HepG2 (cell line): ENCODE results near the gene PSMG3.

Experiments used
- ATAD3A ChIP-seq: sonication (generic); formaldehyde crosslinking; IDR thresholded peaks from 2 replicates; pipeline ENCODE4 v1.4.0; 2020; ENCODE audit warnings: missing genetic modification reagents
- BCLAF1 ChIP-seq: fragments of 450-650 bp; IDR thresholded peaks from 2 replicates; pipeline ENCODE4 v1.6.1; 2017; ENCODE audit warnings: mild to moderate bottlenecking
- CTCF ChIP-seq: sonication (generic); formaldehyde crosslinking; IDR thresholded peaks from 2 replicates; pipeline ENCODE4 v1.5.0; 2020; ENCODE audit warnings: mild to moderate bottlenecking, missing genetic modification reagents, moderate library complexity
- E2F1 ChIP-seq: sonication (generic); formaldehyde crosslinking; IDR thresholded peaks from 2 replicates; pipeline ENCODE4 v1.5.0; 2020; ENCODE audit warnings: missing genetic modification reagents
- ELF4 ChIP-seq: sonication (generic); formaldehyde crosslinking; IDR thresholded peaks from 2 replicates; pipeline ENCODE4 v1.5.0; 2020; ENCODE audit warnings: missing genetic modification reagents, mild to moderate bottlenecking, moderate library complexity, borderline replicate concordance
- FOSL1 ChIP-seq: sonication (generic); formaldehyde crosslinking; IDR thresholded peaks from 2 replicates; pipeline ENCODE4 v1.9.0; 2021; ENCODE audit warnings: missing genetic modification reagents, borderline replicate concordance
- POLR2AphosphoS5 ChIP-seq: IDR thresholded peaks from 2 replicates; pipeline ENCODE4 v1.6.1; 2012; ENCODE audit warnings: low read depth, low read length
- RXRA ChIP-seq: sonication (generic); formaldehyde crosslinking; IDR thresholded peaks from 2 replicates; pipeline ENCODE4 v1.5.1; 2020; ENCODE audit warnings: missing genetic modification reagents
- ZNF232 ChIP-seq: sonication (generic); formaldehyde crosslinking; IDR thresholded peaks from 2 replicates; pipeline ENCODE4 v1.4.0; 2020; ENCODE audit warnings: missing genetic modification reagents, borderline replicate concordance
- ZNF280D ChIP-seq: sonication (generic); formaldehyde crosslinking; IDR thresholded peaks from 2 replicates; pipeline ENCODE4 v1.5.1; 2020; ENCODE audit warnings: mild to moderate bottlenecking, missing genetic modification reagents
- ZNF660 ChIP-seq: sonication (generic); formaldehyde crosslinking; IDR thresholded peaks from 2 replicates; pipeline ENCODE4 v1.5.1; 2020; ENCODE audit warnings: mild to moderate bottlenecking, low read depth, missing genetic modification reagents, borderline replicate concordance

- TF ChIP-seq CTCF (CRISPR knock-in tag) (no peak), ZNF280D (no peak), BCLAF1 (no peak), ZNF232 (CRISPR knock-in tag) (no peak), ELF4 (CRISPR knock-in tag) (no peak), RXRA (no peak), ZNF660 (CRISPR knock-in tag) (no peak), E2F1 (CRISPR knock-in tag) (no peak), FOSL1 (CRISPR knock-in tag) (no peak), POLR2AphosphoS5 (no peak), ATAD3A (no peak)
Measured at GRCh38 chr7:1547777-1548437, 21.9 kb downstream of the PSMG3 start.
